ENCODE measurements around the gene NADK.

DNA sequence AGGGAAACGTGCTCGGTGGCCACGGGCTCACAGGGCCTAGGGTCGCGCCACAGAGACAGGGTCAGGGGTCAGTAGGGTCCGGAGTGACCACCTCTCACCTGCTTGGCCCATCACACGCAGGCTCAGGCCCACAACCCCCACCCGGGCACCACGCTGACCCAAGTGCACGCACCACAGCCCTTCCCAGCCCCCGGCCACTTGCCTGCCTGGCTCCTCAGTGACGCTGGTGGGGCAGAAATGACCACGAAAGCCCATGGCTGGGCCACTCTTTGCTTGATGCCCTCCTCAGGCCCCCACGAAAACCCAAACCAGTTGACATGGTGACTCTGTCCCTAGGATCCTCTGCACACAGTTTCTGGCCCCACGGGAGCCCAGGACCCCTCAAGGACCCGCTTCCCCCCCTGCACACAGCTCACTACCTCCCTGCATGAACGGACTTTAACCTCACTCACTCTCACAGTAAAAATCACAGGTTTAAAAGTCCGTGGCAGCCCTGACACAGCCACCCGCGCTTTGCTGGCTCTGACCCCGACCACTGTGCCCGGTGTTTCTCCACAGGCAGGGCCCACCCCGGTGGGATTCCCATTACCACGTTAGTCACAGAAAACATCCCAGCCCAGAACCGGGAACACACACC lies 20.7 kb downstream of the NADK start:
- TF ChIP-seq KDM1A (CRISPR knock-in tag; IDR thresholded peaks at IDR 0.05) (no peak), ZNF780A (CRISPR knock-in tag; IDR thresholded peaks at IDR 0.05) (no peak), IKZF4 (CRISPR knock-in tag; IDR thresholded peaks at IDR 0.05; ENCODE audit: borderline replicate concordance, low read depth, not compliant biosample characterization) (no peak), ZNF264 (CRISPR knock-in tag; IDR thresholded peaks at IDR 0.05) (no peak), RFXAP (CRISPR knock-in tag; IDR thresholded peaks at IDR 0.05; ENCODE audit: borderline replicate concordance) (no peak), ZMYM4 (CRISPR knock-in tag; IDR thresholded peaks at IDR 0.05) (no peak), ZNF768 (CRISPR knock-in tag; IDR thresholded peaks at IDR 0.05) (no peak), POLR2A (IDR thresholded peaks at IDR 0.05; ENCODE audit: insufficient read depth in 1 of 2, low read depth in 2 of 2, low read length in 2 of 2) (no peak), JUNB (CRISPR knock-in tag; IDR thresholded peaks at IDR 0.05; ENCODE audit: borderline replicate concordance) (no peak)
- TF ChIP-seq, protein P1, sequence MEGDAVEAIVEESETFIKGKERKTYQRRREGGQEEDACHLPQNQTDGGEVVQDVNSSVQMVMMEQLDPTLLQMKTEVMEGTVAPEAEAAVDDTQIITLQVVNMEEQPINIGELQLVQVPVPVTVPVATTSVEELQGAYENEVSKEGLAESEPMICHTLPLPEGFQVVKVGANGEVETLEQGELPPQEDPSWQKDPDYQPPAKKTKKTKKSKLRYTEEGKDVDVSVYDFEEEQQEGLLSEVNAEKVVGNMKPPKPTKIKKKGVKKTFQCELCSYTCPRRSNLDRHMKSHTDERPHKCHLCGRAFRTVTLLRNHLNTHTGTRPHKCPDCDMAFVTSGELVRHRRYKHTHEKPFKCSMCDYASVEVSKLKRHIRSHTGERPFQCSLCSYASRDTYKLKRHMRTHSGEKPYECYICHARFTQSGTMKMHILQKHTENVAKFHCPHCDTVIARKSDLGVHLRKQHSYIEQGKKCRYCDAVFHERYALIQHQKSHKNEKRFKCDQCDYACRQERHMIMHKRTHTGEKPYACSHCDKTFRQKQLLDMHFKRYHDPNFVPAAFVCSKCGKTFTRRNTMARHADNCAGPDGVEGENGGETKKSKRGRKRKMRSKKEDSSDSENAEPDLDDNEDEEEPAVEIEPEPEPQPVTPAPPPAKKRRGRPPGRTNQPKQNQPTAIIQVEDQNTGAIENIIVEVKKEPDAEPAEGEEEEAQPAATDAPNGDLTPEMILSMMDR (CRISPR knock-in tag; IDR thresholded peaks at IDR 0.05), result no peak

Measured in HepG2 (cell line).